Measurements from ENCODE around the gene TMX1. TPM values are rescaled to one million over a fixed set of nuclear protein-coding genes. Genes with fewer than 3 reads are reported as not detected.

The TMX1 gene
- total RNA-seq = 25.6 and 32.7 TPM in 2 replicates

GRCh38 chr14:51239813-51240803 is at the start of gene TMX1:
Gene TMX1 (plus strand): TSS chr14:51240247. CDS start chr14:51240293, 46 bp downstream.

Other genes with a start within 250 kb of the TMX1 start
- gene TRIM9, start 145.1 kb upstream of the TMX1 start, total RNA-seq = 2.5 and 5.3 TPM in 2 replicates